ENCODE results near the gene ATG16L1. TPM values are rescaled to one million over a fixed set of nuclear protein-coding genes. Genes with fewer than 3 reads are reported as not detected.

The ATG16L1 gene
- total RNA-seq, 2 experiments from 2014 or later = 22.1 to 24.4 TPM

DNA sequence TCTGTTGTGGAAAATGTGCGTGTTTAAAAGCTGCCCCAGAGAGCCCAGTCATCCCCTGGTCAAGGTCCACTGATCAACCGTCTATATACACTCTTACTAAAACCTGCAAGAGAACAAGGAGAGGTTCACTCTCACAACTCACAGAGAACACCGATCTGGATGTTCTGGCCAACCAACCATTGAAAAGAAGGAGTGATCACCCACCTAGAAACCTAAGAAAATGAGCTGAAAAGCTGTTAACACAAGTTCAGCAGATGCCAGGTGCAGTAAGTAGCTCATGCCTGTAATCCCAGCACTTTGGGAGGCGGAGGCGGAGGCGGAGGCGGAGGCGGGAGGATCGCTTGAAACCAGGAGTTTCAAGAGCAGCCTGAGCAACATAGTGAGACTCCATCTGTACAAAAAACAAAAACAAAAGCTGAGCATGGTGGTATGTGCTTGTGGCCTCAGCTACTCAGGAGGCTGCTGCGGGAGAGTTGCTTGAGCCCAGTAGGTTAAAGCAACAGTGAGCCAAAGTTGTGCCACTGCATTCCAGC lies 14.5 kb downstream of the ATG16L1 start:
- Mint-ChIP-seq H3K36me3 (ENCODE audit: low read depth) (peaks cover 74% of the 10 kb centered on the region), H3K27me3 (no peaks in the 10 kb centered on the region), H3K9me3 (no peaks in the 10 kb centered on the region), H3K4me3 (no peak overlapping the region), H3K27ac (peak overlapping the region; percentile 95), H3K4me1 (ENCODE audit: low read depth) (peaks cover 63% of the 10 kb centered on the region)
- ATAC-seq (no peak), DNase-seq (no peak)
- TF ChIP-seq, protein P1, sequence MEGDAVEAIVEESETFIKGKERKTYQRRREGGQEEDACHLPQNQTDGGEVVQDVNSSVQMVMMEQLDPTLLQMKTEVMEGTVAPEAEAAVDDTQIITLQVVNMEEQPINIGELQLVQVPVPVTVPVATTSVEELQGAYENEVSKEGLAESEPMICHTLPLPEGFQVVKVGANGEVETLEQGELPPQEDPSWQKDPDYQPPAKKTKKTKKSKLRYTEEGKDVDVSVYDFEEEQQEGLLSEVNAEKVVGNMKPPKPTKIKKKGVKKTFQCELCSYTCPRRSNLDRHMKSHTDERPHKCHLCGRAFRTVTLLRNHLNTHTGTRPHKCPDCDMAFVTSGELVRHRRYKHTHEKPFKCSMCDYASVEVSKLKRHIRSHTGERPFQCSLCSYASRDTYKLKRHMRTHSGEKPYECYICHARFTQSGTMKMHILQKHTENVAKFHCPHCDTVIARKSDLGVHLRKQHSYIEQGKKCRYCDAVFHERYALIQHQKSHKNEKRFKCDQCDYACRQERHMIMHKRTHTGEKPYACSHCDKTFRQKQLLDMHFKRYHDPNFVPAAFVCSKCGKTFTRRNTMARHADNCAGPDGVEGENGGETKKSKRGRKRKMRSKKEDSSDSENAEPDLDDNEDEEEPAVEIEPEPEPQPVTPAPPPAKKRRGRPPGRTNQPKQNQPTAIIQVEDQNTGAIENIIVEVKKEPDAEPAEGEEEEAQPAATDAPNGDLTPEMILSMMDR (IDR thresholded peaks at IDR 0.05) = no peak
- POLR2A ChIA-PET = interaction anchor here (3.0 kb wide), 1 partner anchor 14 kb away, joined by 22 read pairs; the partner anchor contains the start of gene ATG16L1
- CTCF ChIA-PET = interaction anchor here (6.2 kb wide), 1 partner anchor 13 kb away, joined by 30 read pairs; the partner anchor contains the start of gene ATG16L1
- intact Hi-C loops (cut with micrococcal nuclease) = no loop called here

DNA sequence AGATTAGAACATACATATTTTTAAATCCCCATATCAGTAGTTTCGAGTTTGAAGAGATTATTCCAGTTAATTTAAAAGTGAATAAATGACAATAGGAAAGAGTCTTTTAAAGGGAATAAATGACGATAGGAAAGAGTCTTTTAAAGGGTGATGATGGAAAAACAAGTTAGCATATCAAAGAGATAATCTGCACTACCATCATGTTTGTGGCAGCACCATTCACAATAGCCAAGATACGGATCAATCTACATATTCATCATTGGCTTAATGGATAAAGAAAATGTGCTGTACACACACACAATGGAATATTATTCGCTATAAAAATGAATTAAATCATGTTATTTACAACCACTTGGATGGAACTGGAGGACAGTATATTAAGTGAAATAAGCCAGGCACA lies 15.0 kb downstream of the ATG16L1 start:
- ChIA-PET CTCF (interaction anchor here (6.2 kb wide), 1 partner anchor 13 kb away, joined by 30 read pairs; the partner anchor contains the start of gene ATG16L1), POLR2A (interaction anchor here (1.8 to 3.0 kb wide), 2 partner anchors 10 to 15 kb away, joined by 6 to 22 read pairs; partner anchors contain the start of gene ATG16L1)
- H3K4me3 Mint-ChIP-seq = no peak overlapping the region
- H3K36me3 Mint-ChIP-seq (ENCODE audit: low read depth) = peaks cover 73% of the 10 kb centered on the region
- intact Hi-C loops (cut with micrococcal nuclease) = no loop called here
- DNase-seq (no peak), ATAC-seq (no peak)
- TF ChIP-seq, protein P1 (IDR thresholded peaks at IDR 0.05) = no peak
- no peaks in the 10 kb centered on the region for H3K9me3 Mint-ChIP-seq
- peak overlapping the region; percentile 95 for H3K27ac Mint-ChIP-seq
- H3K4me1 Mint-ChIP-seq (ENCODE audit: low read depth) = peaks cover 62% of the 10 kb centered on the region
- no peaks in the 10 kb centered on the region for H3K27me3 Mint-ChIP-seq

DNA sequence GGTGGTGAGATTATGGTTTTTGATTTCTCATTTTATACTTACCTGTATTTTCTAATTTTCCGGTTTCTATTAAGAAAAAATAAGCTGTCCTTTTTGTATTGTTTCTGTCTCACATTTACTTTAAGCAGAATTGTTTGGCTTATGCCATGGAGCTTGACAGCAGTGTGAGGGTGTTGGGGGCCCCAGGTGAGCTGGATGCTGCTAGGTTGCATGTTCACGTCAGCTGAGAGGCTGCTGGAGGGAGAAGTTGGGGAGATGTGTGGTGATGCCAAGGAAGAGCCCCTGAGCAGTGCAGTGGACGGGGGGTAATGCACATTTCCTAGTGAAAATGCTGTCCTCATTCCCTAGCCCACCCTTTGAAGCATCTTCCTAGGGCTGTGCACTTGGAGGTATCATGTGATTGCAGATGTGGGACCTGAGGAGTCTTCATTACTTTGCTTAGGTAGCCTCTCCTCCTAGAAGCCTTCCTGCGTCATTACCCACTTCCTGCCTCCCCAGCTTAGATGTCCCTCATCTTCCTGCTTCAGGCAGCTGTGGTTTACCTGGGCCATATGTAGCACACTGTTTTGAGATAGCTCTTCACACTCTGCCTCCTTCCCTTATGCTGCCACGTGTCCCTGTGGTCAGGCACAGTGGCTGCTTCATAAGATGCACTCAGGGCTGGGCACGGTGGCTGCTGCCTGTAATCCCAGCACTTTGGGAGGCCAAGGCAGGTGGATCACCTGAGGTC lies 16.2 kb downstream of the ATG16L1 start:
- Mint-ChIP-seq H3K9me3 (no peaks in the 10 kb centered on the region), H3K27me3 (no peaks in the 10 kb centered on the region), H3K36me3 (ENCODE audit: low read depth) (peaks cover 73% of the 10 kb centered on the region), H3K27ac (peak overlapping the region; percentile 95), H3K4me1 (ENCODE audit: low read depth) (peaks cover 59% of the 10 kb centered on the region), H3K4me3 (peak overlapping the region; percentile 60)
- ChIA-PET CTCF (interaction anchor here (0.6 to 2.6 kb wide), 9 partner anchors 10 to 415 kb away, joined by 3 to 24 read pairs (median 5); partner anchors contain the start of gene ATG16L1), POLR2A (interaction anchor here (0.6 to 3.0 kb wide), 11 partner anchors 7 to 425 kb away, joined by 3 to 22 read pairs (median 3); partner anchors contain the start of gene ATG16L1)
- ATAC-seq = peak; percentile 94
- intact Hi-C loops (cut with micrococcal nuclease) = loop anchor here (1.0 kb wide), 1 partner anchor 20 kb away; no protein-coding TSS in a partner anchor
- DNase-seq = peak; percentile 91
- TF ChIP-seq, protein P1 (IDR thresholded peaks at IDR 0.05) = no peak

DNA sequence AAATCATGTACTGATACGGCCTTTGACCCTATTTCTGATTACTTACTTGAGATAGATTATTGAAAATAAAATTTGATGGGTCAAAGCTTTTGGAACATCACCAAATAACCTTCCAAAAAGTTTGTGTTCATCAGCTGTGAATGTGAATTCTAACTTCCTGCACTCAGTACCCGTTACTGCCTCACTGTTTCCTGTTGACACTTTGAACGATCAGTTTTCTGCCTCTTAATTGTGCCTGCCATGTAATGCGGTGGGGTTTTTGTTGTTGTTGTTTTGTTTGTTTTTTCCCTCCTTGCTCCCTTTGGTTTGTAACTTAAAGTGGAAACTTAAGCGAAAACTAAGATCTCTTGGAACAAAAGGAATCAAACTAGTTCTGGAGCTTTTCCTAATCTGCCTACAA lies 18.9 kb downstream of the ATG16L1 start:
- TF ChIP-seq, protein P1 (IDR thresholded peaks at IDR 0.05) = no peak
- POLR2A ChIA-PET = interaction anchor here (0.6 to 2.2 kb wide), 4 partner anchors 18 to 408 kb away, joined by 3 to 5 read pairs (median 3); no protein-coding TSS in a partner anchor

More for the DNA sequence above, 18.9 kb downstream of the ATG16L1 start:
- peaks cover 85% of the 10 kb centered on the region for H3K36me3 Mint-ChIP-seq (ENCODE audit: low read depth)
- H3K27me3 Mint-ChIP-seq = no peaks in the 10 kb centered on the region
- H3K4me1 Mint-ChIP-seq (ENCODE audit: low read depth) = peaks cover 66% of the 10 kb centered on the region
- peak overlapping the region; percentile 95 for H3K27ac Mint-ChIP-seq
- DNase-seq (no peak), ATAC-seq (no peak)
- H3K9me3 Mint-ChIP-seq = no peaks in the 10 kb centered on the region
- CTCF ChIA-PET = interaction anchor here (0.8 to 2.9 kb wide), 5 partner anchors 11 to 217 kb away, joined by 3 to 12 read pairs (median 4); no protein-coding TSS in a partner anchor
- intact Hi-C loops (cut with micrococcal nuclease) = no loop called here
- H3K4me3 Mint-ChIP-seq = peak overlapping the region; percentile 11

All from activated CD8-positive, alpha-beta T cell treated with anti-CD3 and anti-CD28 coated beads for 36 hours (primary cell).